NT2/D1 (cell line): ENCODE data around the gene CCNJ.

Experiments
- YY1 ChIP-seq: IDR thresholded peaks from 2 replicates; pipeline ENCODE4 v1.6.1; 2011; ENCODE audit not compliant: insufficient read length, insufficient read depth
- ZNF274 ChIP-seq: IDR thresholded peaks from 2 replicates; pipeline ENCODE4 v1.6.1; 2011; ENCODE audit warnings: mild to moderate bottlenecking, low read depth, low read length

GRCh38 chr10:96043033-96043892 lies at the start of gene CCNJ:
- no peak for TF ChIP-seq ZNF274
- no peak for TF ChIP-seq YY1
